Endothelial cell of hepatic sinusoid (primary cell): ENCODE results near the gene FIGNL2.

ENCODE experiments used
- in situ Hi-C: cut with HindIII; loops from 2 replicates; pipeline ENCODE4 v1.10.0; 2017; ENCODE audit warnings: low sequenced_read_pairs

FIGNL2 gene

GRCh38 chr12:51784688-51785087 lies 63.8 kb downstream of the FIGNL2 start:
- in situ Hi-C loops: loop anchor here (25.0 kb wide), 1 partner anchor 347 kb away; no protein-coding TSS in a partner anchor

DNA sequence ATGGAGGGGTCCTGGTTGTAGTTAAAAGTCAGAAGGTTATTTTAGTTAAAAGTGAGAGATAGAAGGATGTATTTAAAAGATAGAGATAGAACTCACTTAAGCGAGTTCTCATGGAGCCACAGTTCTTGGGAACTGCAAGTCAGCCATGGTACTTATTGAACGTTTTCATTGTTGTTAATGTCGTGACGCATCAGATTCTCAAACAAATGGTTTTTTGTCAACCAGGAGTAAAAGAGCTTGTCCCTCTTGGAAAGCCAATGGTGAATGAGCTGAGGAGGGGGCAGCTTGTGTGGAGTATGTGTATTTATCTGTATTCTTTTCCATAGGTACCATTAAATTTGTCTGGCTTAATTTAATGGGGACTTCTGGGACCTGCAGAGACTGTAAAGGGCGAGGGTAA lies 68.6 kb downstream of the FIGNL2 start:
- in situ Hi-C loops: loop anchor here (25.0 kb wide), 1 partner anchor 343 kb away; no protein-coding TSS in a partner anchor

- in situ Hi-C loops: loop anchor here (25.0 kb wide), 1 partner anchor 341 kb away; no protein-coding TSS in a partner anchor
Observed at GRCh38 chr12:51777973-51778372, 70.5 kb downstream of the FIGNL2 start.

- in situ Hi-C loops: loop anchor here (25.0 kb wide), 1 partner anchor 340 kb away; no protein-coding TSS in a partner anchor
Observed at GRCh38 chr12:51777457-51777856, 71.1 kb downstream of the FIGNL2 start.

- in situ Hi-C loops: loop anchor here (25.0 kb wide), 1 partner anchor 338 kb away; no protein-coding TSS in a partner anchor
Observed at GRCh38 chr12:51774933-51775332, 73.6 kb downstream of the FIGNL2 start.

DNA sequence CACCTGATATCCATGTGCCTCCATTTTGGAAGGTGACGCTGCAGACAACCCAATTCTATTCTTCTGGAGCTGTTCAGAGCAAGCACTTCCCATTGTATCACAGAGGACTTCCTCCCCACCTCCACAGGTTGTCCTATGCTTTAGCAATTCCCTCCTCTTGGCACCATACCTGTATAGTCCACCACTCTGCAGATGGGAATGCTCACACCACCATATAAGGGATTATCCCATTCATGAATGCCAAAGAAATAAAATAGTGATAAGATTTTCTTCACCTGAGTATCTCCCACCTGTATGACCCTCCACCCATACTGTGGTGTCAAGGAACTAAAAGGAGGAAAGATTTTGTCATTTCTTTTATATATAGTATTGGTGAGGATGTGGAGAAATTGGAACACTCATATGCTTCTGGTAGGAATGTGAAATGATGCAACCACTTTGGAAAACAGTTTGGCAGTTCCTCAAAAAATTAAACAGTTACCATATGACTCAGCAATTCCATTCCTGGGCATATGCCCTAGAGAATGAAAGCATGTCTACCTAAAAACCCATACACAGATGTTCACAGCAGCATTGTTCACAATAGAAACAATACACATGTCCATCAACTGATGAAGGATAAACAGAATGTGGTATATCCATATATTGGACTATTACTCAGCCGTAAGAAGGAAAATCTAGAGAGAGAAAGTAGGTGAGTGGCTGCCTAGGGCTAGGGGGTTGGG lies 75.2 kb downstream of the FIGNL2 start:
- in situ Hi-C loops: no loop called here

GRCh38 chr12:51771008-51771407 lies 77.5 kb downstream of the FIGNL2 start:
- in situ Hi-C loops: no loop called here
